GM12891 (cell line): ENCODE results near the gene VAPB.

Experiments used
- PAX5 ChIP-seq: IDR thresholded peaks from 2 replicates; pipeline ENCODE4 v1.6.1; 2011; ENCODE audit warnings: low read length, moderate library complexity, mild to moderate bottlenecking; ENCODE audit not compliant: insufficient read depth, severe bottlenecking
- POLR2A ChIP-seq: IDR thresholded peaks from 2 replicates; pipeline ENCODE4 v1.6.1; 2011; ENCODE audit warnings: low read depth, low read length, control low read depth
- POLR2AphosphoS5 ChIP-seq: IDR thresholded peaks from 2 replicates; pipeline ENCODE4 v1.6.1; 2011; ENCODE audit warnings: low read depth, low read length, control low read depth
- POU2F2 ChIP-seq: IDR thresholded peaks from 2 replicates; pipeline ENCODE4 v1.6.1; 2011; ENCODE audit warnings: low read depth, mild to moderate bottlenecking, control low read depth, low read length, moderate library complexity
- TAF1 ChIP-seq: IDR thresholded peaks from 2 replicates; pipeline ENCODE4 v1.6.1; 2011; ENCODE audit warnings: low read depth, low read length, control low read depth

GRCh38 chr20:58398254-58398653 is 9.2 kb downstream of the VAPB start:
- TF ChIP-seq TAF1 (no peak), POLR2AphosphoS5 (no peak), POLR2A (no peak), POU2F2 (no peak), PAX5 (peak; percentile 51)
